ENCODE results near the gene OTUD5. TPM values are rescaled to one million over a fixed set of nuclear protein-coding genes. Genes with fewer than 3 reads are reported as not detected.

OTUD5 gene
- total RNA-seq, 5 donors from 2014 or later (not counting 1 experiment from before 2014, with no cell fraction given): 87.2 to 92.5 (median 89.7) TPM

- H3K27ac Mint-ChIP-seq: peak overlapping the region; percentile 67 to 77
These were observed 43.6 kb downstream of the OTUD5 start for GRCh38 chrX:48913605-48914366.

GRCh38 chrX:48911412-48912182 is 45.8 kb downstream of the OTUD5 start, which contains the start of gene SLC35A2:
Gene SLC35A2, minus strand, starts transcription at chrX:48911646. Its CDS starts 10 bp downstream, at chrX:48911636.
- Histone ChIP-seq H3K4me1 (ENCODE audit: control insufficient read depth in 1 of 2, extremely low read depth in 1 of 2, insufficient read depth in 2 of 2, low read length in 2 of 2) (peaks cover 2 to 55% of the 10 kb centered on the region in 2 experiments), H3K27me3 (replicated peaks in 1 of 2; ENCODE audit: control insufficient read depth in 2 of 2, extremely low read depth in 1 of 2, insufficient read depth in 2 of 2, low read length in 1 of 2) (no peaks in the 10 kb centered on the region), H3K9me3 (no peaks in the 10 kb centered on the region), H3K27ac (ENCODE audit: low read length) (peak within 1 kb of the TSS; percentile 74), H3K4me3 (ENCODE audit: control insufficient read depth in 1 of 2, extremely low read depth in 1 of 2, low read length in 1 of 2) (peak within 1 kb of the TSS; percentile 68 to 85), H3K36me3 (ENCODE audit: control insufficient read depth in 2 of 2, extremely low read depth in 1 of 2, insufficient read depth in 1 of 2, low read length in 1 of 2) (peaks cover 0 to 42% of the 10 kb centered on the region in 2 donors)
- H3K4me3 Mint-ChIP-seq: peak within 1 kb of the TSS; percentile 86 to 94 (median 88)
- POLR2A ChIA-PET: interaction anchor here (0.9 to 2.2 kb wide), 6 partner anchors 10 to 28 kb away, joined by 3 to 16 read pairs (median 4); partner anchors contain the start of genes PQBP1 (in 2 of the 2) and TIMM17B (in 2 of the 2)
- H3K4me1 Mint-ChIP-seq: peaks cover 49 to 59% (median 54%) of the 10 kb centered on the region in 3 donors
- peak; percentile 76 to 83 (median 78) for ATAC-seq (replicated peaks in 1 of 4)
- peaks cover 15% of the 10 kb centered on the region for H3K36me3 Mint-ChIP-seq
- peak; percentile 71 to 91 (median 87) for DNase-seq
- CTCF ChIA-PET: interaction anchor here (0.6 to 1.3 kb wide), 8 partner anchors 26 to 443 kb away, joined by 3 to 8 read pairs (median 5); no protein-coding TSS in a partner anchor
- H3K9me3 Mint-ChIP-seq: no peaks in the 10 kb centered on the region
- H3K27ac Mint-ChIP-seq: peak within 1 kb of the TSS; percentile 92 to 93
- H3K27me3 Mint-ChIP-seq: peaks cover 0 to 11% of the 10 kb centered on the region in 2 donors
- 0% methylated on average over 34 of the region's 60 CpGs for WGBS (ENCODE audit: insufficient coverage)

More at GRCh38 chrX:48913605-48914366, 43.6 kb downstream of the OTUD5 start:
- DNase-seq (no peak), ATAC-seq (replicated peaks in 1 of 4) (no peak)
- no peaks in the 10 kb centered on the region for H3K9me3 Mint-ChIP-seq
- H3K4me1 Mint-ChIP-seq: peaks cover 54 to 63% (median 61%) of the 10 kb centered on the region in 3 donors
- Histone ChIP-seq H3K9me3 (no peaks in the 10 kb centered on the region), H3K4me1 (ENCODE audit: control insufficient read depth in 1 of 2, extremely low read depth in 1 of 2, insufficient read depth in 2 of 2, low read length in 2 of 2) (peaks cover 2 to 59% of the 10 kb centered on the region in 2 experiments), H3K4me3 (ENCODE audit: control insufficient read depth in 1 of 2, extremely low read depth in 1 of 2, low read length in 1 of 2) (no peak overlapping the region), H3K27ac (ENCODE audit: low read length) (peak overlapping the region; percentile 18), H3K27me3 (replicated peaks in 1 of 2; ENCODE audit: control insufficient read depth in 2 of 2, extremely low read depth in 1 of 2, insufficient read depth in 2 of 2, low read length in 1 of 2) (no peaks in the 10 kb centered on the region), H3K36me3 (ENCODE audit: control insufficient read depth in 2 of 2, extremely low read depth in 1 of 2, insufficient read depth in 1 of 2, low read length in 1 of 2) (peaks cover 0 to 47% of the 10 kb centered on the region in 2 donors)
- peak overlapping the region; percentile 86 to 97 (median 96) for H3K4me3 Mint-ChIP-seq
- H3K36me3 Mint-ChIP-seq: peaks cover 26% of the 10 kb centered on the region
- ChIA-PET POLR2A (interaction anchor here (0.7 kb wide), 2 partner anchors 12 to 259 kb away, joined by 5 to 11 read pairs; no protein-coding TSS in a partner anchor), CTCF (no interaction called here)
- H3K27me3 Mint-ChIP-seq: peaks cover 0 to 7% of the 10 kb centered on the region in 2 donors
- WGBS (ENCODE audit: insufficient coverage): 86% methylated on average over 1 of the region's 5 CpGs

GRCh38 chrX:48910926-48911411 is 46.4 kb downstream of the OTUD5 start:
- Histone ChIP-seq H3K27me3 (replicated peaks in 1 of 2; ENCODE audit: control insufficient read depth in 2 of 2, extremely low read depth in 1 of 2, insufficient read depth in 2 of 2, low read length in 1 of 2) (no peaks in the 10 kb centered on the region), H3K9me3 (no peaks in the 10 kb centered on the region), H3K27ac (ENCODE audit: low read length) (peak overlapping the region; percentile 74), H3K4me1 (ENCODE audit: control insufficient read depth in 1 of 2, extremely low read depth in 1 of 2, insufficient read depth in 2 of 2, low read length in 2 of 2) (peaks cover 1 to 50% of the 10 kb centered on the region in 2 experiments), H3K36me3 (ENCODE audit: control insufficient read depth in 2 of 2, extremely low read depth in 1 of 2, insufficient read depth in 1 of 2, low read length in 1 of 2) (peaks cover 5 to 41% of the 10 kb centered on the region in 2 donors), H3K4me3 (ENCODE audit: control insufficient read depth in 1 of 2, extremely low read depth in 1 of 2, low read length in 1 of 2) (peak overlapping the region; percentile 68 to 85)
- no peak for DNase-seq
- peak overlapping the region; percentile 86 to 94 (median 88) for H3K4me3 Mint-ChIP-seq
- H3K27ac Mint-ChIP-seq: peak overlapping the region; percentile 92 to 93
- H3K36me3 Mint-ChIP-seq: peaks cover 15% of the 10 kb centered on the region
- H3K9me3 Mint-ChIP-seq: no peaks in the 10 kb centered on the region
- ChIA-PET POLR2A (interaction anchor here (1.0 to 2.2 kb wide), 3 partner anchors 13 to 26 kb away, joined by 5 to 16 read pairs (median 8); partner anchors contain the start of genes PQBP1 (in 2 of the 2) and TIMM17B (in 2 of the 2)), CTCF (interaction anchor here in 1 of 2 donors (0.7 to 1.3 kb wide), 3 partner anchors 26 to 35 kb away, joined by 3 to 8 read pairs (median 5); no protein-coding TSS in a partner anchor)
- peaks cover 46 to 57% (median 54%) of the 10 kb centered on the region in 3 donors for H3K4me1 Mint-ChIP-seq
- peak in 3 of 4 experiments; percentile 1 to 5 (median 2) for ATAC-seq (replicated peaks in 1 of 4)
- 0% methylated on average over 3 of the region's 12 CpGs for WGBS (ENCODE audit: insufficient coverage)
- peaks cover 0 to 11% of the 10 kb centered on the region in 2 donors for H3K27me3 Mint-ChIP-seq

- H3K27me3 ChIP-seq (replicated peaks in 1 of 2; ENCODE audit: control insufficient read depth in 2 of 2, extremely low read depth in 1 of 2, insufficient read depth in 2 of 2, low read length in 1 of 2): no peaks in the 10 kb centered on the region
- POLR2A ChIA-PET: no interaction called here
- ATAC-seq (replicated peaks in 1 of 4): no peak
- no peak for DNase-seq
- H3K9me3 ChIP-seq: no peaks in the 10 kb centered on the region
- Mint-ChIP-seq H3K36me3 (peaks cover 13% of the 10 kb centered on the region), H3K9me3 (no peaks in the 10 kb centered on the region), H3K4me3 (peak overlapping the region in 1 of 3 donors; percentile 86), H3K27me3 (peaks cover 0 to 11% of the 10 kb centered on the region in 2 donors), H3K27ac (no peak overlapping the region), H3K4me1 (peaks cover 39 to 45% (median 45%) of the 10 kb centered on the region in 3 donors)
- WGBS (ENCODE audit: insufficient coverage): no CpG with 5 or more reads among the region's 17 CpGs
- CTCF ChIA-PET: no interaction called here
- no peak overlapping the region for H3K4me3 ChIP-seq (ENCODE audit: control insufficient read depth in 1 of 2, extremely low read depth in 1 of 2, low read length in 1 of 2)
- peaks cover 0 to 39% of the 10 kb centered on the region in 2 experiments for H3K4me1 ChIP-seq (ENCODE audit: control insufficient read depth in 1 of 2, extremely low read depth in 1 of 2, insufficient read depth in 2 of 2, low read length in 2 of 2)
- peaks cover 6 to 36% of the 10 kb centered on the region in 2 donors for H3K36me3 ChIP-seq (ENCODE audit: control insufficient read depth in 2 of 2, extremely low read depth in 1 of 2, insufficient read depth in 1 of 2, low read length in 1 of 2)
- no peak overlapping the region for H3K27ac ChIP-seq (ENCODE audit: low read length)
These were observed 47.6 kb downstream of the OTUD5 start for GRCh38 chrX:48909703-48910294.

GRCh38 chrX:48908600-48908999 is 48.8 kb downstream of the OTUD5 start:
- Histone ChIP-seq H3K9me3 (no peaks in the 10 kb centered on the region), H3K4me3 (ENCODE audit: control insufficient read depth in 1 of 2, extremely low read depth in 1 of 2, low read length in 1 of 2) (no peak overlapping the region), H3K27me3 (replicated peaks in 1 of 2; ENCODE audit: control insufficient read depth in 2 of 2, extremely low read depth in 1 of 2, insufficient read depth in 2 of 2, low read length in 1 of 2) (no peaks in the 10 kb centered on the region), H3K27ac (ENCODE audit: low read length) (no peak overlapping the region), H3K4me1 (ENCODE audit: control insufficient read depth in 1 of 2, extremely low read depth in 1 of 2, insufficient read depth in 2 of 2, low read length in 2 of 2) (peaks cover 0 to 27% of the 10 kb centered on the region in 2 experiments), H3K36me3 (ENCODE audit: control insufficient read depth in 2 of 2, extremely low read depth in 1 of 2, insufficient read depth in 1 of 2, low read length in 1 of 2) (peaks cover 6 to 26% of the 10 kb centered on the region in 2 donors)
- peaks cover 0 to 11% of the 10 kb centered on the region in 2 donors for H3K27me3 Mint-ChIP-seq
- no peak for DNase-seq
- no CpG with 5 or more reads among the region's 1 CpG for WGBS (ENCODE audit: insufficient coverage)
- H3K9me3 Mint-ChIP-seq: no peaks in the 10 kb centered on the region
- H3K4me3 Mint-ChIP-seq: no peak overlapping the region
- H3K27ac Mint-ChIP-seq: no peak overlapping the region
- H3K4me1 Mint-ChIP-seq: peaks cover 27 to 33% (median 33%) of the 10 kb centered on the region in 3 donors
- ChIA-PET POLR2A (no interaction called here), CTCF (no interaction called here)
- H3K36me3 Mint-ChIP-seq: peaks cover 8% of the 10 kb centered on the region
- no peak for ATAC-seq (replicated peaks in 1 of 4)
